ENCODE measurements around the gene SPATA25.

SPATA25 gene

DNA sequence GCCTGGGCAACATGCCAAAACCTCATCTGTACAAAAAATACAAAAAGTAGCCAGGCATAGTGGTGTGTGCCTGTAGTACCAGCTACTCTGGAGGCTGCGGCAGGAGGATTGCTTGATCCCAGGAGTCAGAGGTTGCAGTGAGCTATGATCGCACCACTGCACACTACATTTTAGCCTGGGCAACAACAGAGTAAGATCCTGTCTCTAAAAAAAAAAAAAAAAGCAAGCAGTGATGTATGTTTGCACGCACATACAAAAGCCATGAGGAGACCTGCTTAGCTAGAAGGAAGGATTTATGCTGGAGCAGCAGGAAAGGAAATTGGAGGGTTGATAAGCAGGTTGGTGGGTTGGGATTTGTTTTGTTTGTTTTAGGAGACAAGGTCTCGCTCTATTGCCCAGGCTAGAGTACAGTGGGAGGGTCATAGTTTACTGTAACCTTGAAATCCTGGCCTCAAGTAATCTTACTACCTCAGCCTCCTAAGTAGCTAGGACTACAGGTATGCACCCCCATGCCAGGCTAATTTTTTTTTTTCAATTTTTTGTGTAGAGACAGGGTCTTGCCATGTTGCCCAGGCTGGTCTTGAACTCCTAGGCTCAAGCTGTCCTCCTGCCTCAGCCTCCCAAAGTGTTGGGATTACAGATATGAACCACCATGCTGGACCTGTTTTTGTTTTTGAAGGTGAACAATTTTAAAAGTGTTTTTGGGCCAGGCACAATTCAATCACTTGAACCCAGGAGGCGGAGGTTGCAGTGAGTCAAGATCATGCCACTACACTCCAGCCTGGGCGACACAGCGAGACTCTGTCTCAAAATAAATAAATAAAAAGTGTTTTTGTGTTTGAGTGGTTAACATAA lies 26.0 kb downstream of the SPATA25 start:
- TF ChIP-seq, protein P1, sequence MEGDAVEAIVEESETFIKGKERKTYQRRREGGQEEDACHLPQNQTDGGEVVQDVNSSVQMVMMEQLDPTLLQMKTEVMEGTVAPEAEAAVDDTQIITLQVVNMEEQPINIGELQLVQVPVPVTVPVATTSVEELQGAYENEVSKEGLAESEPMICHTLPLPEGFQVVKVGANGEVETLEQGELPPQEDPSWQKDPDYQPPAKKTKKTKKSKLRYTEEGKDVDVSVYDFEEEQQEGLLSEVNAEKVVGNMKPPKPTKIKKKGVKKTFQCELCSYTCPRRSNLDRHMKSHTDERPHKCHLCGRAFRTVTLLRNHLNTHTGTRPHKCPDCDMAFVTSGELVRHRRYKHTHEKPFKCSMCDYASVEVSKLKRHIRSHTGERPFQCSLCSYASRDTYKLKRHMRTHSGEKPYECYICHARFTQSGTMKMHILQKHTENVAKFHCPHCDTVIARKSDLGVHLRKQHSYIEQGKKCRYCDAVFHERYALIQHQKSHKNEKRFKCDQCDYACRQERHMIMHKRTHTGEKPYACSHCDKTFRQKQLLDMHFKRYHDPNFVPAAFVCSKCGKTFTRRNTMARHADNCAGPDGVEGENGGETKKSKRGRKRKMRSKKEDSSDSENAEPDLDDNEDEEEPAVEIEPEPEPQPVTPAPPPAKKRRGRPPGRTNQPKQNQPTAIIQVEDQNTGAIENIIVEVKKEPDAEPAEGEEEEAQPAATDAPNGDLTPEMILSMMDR (IDR thresholded peaks at IDR 0.05; ENCODE audit: control insufficient read depth, insufficient read depth, low read depth, low read length, missing control alignments): no peak
- no peak for DNase-seq (ENCODE audit: low read depth)
- H3K4me3 ChIP-seq (ENCODE audit: control insufficient read depth, low read depth, low read length): no peak overlapping the region

DNA sequence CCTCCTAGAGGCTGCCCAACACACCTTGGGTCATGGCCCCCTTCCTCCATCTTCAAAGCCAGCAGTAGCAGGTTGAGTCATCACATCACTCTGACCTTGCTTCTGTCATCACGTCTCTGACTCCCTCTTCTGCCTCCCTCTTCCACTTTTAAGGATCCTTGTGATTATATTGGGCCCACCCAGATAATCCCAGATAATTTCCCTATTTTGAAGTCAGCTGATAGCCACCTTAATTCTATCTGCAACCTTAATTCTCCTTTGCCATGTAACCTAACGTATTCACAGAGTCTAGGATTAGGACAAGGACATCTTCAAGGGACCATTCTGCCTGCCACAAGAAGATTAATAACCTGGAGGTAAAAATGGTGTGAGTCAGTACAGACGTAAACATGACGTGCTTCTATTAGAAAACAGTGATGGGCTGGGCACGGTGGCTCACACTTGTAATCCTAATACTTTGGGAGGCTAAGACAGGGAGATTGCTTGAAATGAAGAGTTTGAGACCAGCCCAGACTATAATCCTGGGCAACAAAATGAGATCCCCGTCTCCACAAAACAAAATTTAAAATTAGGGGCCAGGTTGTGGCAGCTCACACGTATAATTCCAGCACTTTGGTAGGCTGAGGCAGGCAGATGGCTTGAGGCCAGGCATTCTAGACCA lies 26.7 kb downstream of the SPATA25 start:
- no peak overlapping the region for H3K4me3 ChIP-seq (ENCODE audit: control insufficient read depth, low read depth, low read length)
- TF ChIP-seq, protein P1 (IDR thresholded peaks at IDR 0.05; ENCODE audit: control insufficient read depth, insufficient read depth, low read depth, low read length, missing control alignments): no peak
- DNase-seq (ENCODE audit: low read depth): no peak

DNA sequence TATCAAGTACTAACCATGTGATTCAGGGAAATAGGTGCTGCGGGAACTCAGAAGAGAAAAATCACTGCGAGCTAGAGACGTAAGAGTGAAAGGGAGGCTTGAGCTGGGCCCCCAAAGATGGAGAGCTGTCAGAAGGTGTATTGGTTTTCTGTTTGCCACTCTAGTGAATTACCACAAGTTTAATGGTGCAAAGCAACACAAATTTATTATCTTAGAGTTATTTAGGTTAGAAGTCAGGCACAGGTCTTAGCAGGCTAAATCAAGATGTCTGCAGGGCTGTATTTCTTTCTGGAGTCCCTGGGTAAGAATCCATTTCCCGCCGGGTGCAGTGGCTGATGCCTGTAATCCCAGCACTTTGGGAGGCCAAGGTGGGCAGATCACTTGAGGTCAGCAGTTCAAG lies 27.5 kb downstream of the SPATA25 start:
- H3K4me3 ChIP-seq (ENCODE audit: control insufficient read depth, low read depth, low read length): no peak overlapping the region
- TF ChIP-seq, protein P1 (IDR thresholded peaks at IDR 0.05; ENCODE audit: control insufficient read depth, insufficient read depth, low read depth, low read length, missing control alignments): no peak
- DNase-seq (ENCODE audit: low read depth): no peak

DNA sequence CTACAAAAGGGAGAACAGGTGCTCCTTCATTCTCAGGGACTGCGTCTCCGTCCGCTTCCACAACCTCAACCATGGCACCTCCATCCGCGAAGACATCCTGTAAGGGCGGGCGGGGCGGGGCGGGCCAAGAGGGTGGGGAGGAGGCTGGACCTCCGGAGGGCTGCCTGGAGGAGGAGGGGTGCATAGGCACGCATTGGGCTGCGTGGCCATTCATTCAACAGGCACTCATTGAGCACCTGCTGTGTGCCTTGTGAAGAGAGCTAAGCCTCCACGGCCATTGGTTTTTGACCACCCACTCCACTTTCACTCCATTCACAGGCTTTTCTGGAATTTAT lies 29.6 kb downstream of the SPATA25 start:
- TF ChIP-seq, protein P1 (IDR thresholded peaks at IDR 0.05; ENCODE audit: control insufficient read depth, insufficient read depth, low read depth, low read length, missing control alignments): no peak
- H3K4me3 ChIP-seq (ENCODE audit: control insufficient read depth, low read depth, low read length): peak overlapping the region; percentile 80
- no peak for DNase-seq (ENCODE audit: low read depth)

DNA sequence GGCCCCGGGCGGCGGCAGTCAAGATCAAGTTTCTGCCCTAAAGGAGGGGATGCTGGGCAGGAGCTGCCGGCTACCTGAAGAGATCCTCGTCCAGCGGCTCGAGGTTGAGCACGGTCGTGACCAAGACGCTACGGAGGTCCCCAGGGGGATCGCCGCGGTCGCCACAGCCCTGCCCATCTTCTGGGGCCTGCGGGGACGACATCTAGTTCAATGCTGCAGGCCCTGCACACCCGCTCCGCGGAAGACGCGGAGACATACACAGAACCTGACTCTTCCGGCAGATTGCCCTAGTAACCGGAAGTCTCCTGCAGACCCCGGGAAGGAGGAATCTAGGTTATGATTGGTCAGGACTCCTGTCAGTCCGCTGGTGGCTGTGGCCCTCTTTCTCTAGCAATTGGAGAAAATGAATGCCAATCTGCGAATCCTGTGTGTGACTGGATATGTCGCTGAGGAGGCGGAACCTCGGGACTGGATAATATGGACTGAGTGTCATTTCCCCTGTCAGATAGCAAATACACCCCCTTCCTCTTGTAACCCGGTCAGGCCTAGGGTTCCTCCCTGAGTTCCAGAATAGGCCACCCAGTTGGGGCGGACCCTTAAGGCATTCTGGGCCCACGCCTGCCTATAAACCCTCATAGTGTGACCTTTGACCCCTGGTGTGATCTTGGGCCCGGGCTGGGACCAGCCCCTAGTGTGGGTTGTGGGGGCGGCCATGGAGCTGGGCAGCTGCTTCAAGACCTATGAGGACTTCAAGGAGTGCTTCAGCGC lies 30.1 kb downstream of the SPATA25 start, which contains the start of the genes ACOT8 and ZSWIM3:
Gene ACOT8 (minus strand): TSS at position 279 of the 768 bp plus-strand sequence. CDS start 77 bp downstream, at position 202.
Gene ZSWIM3 (plus strand): TSS at position 501 of the 768 bp plus-strand sequence. CDS start 212 bp downstream, at position 713.
- TF ChIP-seq, protein P1 (IDR thresholded peaks at IDR 0.05; ENCODE audit: control insufficient read depth, insufficient read depth, low read depth, low read length, missing control alignments): no peak
- peak; percentile 100 for DNase-seq (ENCODE audit: low read depth)
- H3K4me3 ChIP-seq (ENCODE audit: control insufficient read depth, low read depth, low read length): peak within 1 kb of the TSS; percentile 80

DNA sequence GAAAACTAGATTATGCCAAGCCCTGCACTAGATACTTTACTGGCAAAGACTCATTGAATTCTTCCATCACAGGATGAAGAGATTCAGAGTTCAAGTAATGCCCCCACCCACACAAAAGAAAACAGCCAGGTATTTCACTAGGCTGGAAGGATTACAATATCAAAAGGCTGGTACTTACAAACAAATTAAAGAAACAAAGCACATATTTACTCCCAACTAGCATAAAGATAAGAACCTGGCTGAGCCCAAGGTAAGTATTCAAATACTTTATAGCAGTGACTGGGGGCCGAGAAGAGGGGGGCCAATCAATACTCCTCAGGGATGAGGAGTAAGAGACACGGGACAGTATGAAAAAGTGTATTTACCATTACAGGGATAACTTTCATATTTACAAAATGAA lies 33.9 kb downstream of the SPATA25 start:
- H3K4me3 ChIP-seq (ENCODE audit: control insufficient read depth, low read depth, low read length): no peak overlapping the region
- DNase-seq (ENCODE audit: low read depth): no peak

More for the DNA sequence above, 33.9 kb downstream of the SPATA25 start:
- TF ChIP-seq, protein P1 (IDR thresholded peaks at IDR 0.05; ENCODE audit: control insufficient read depth, insufficient read depth, low read depth, low read length, missing control alignments): no peak

Measured in AG09309 (cell line).